ENCODE results near the gene PIGH. TPM values are rescaled to one million over a fixed set of nuclear protein-coding genes. Genes with fewer than 3 reads are reported as not detected.
"Not testable (repeated sequence)": the region's sequence is repeated elsewhere in the genome, so short reads cannot be mapped to it uniquely, and the experiment has no call there.

Gene PIGH
- total RNA-seq, 1 donor: 14.0 TPM

GRCh38 chr14:67610491-67610890 is 10.4 kb upstream of the PIGH start:
- no peak for DNase-seq (ENCODE audit: low read depth in 2 of 3, low spot score in 2 of 3)

- no peak for DNase-seq (ENCODE audit: low read depth in 2 of 3, low spot score in 2 of 3)
These were observed 9.7 kb upstream of the PIGH start for GRCh38 chr14:67609642-67610310.

GRCh38 chr14:67607646-67608045 is 7.6 kb upstream of the PIGH start:
- no peak for DNase-seq (ENCODE audit: low read depth in 2 of 3, low spot score in 2 of 3)

GRCh38 chr14:67602995-67603545 is 3.0 kb upstream of the PIGH start:
- no peak for DNase-seq (ENCODE audit: low read depth in 2 of 3, low spot score in 2 of 3)

- DNase-seq (ENCODE audit: low read depth in 2 of 3, low spot score in 2 of 3): no peak
These were observed 2.0 kb upstream of the PIGH start for GRCh38 chr14:67602076-67602475.

- DNase-seq (ENCODE audit: low read depth in 2 of 3, low spot score in 2 of 3): not testable (repeated sequence)
These were observed 500 bp upstream of the PIGH start for GRCh38 chr14:67600562-67600974.

GRCh38 chr14:67595392-67595791 is 4.7 kb downstream of the PIGH start:
- DNase-seq (ENCODE audit: low read depth in 2 of 3, low spot score in 2 of 3): no peak

GRCh38 chr14:67593650-67594049 is 6.4 kb downstream of the PIGH start:
- not testable (repeated sequence) for DNase-seq (ENCODE audit: low read depth in 2 of 3, low spot score in 2 of 3)

GRCh38 chr14:67589204-67589770 is 10.8 kb downstream of the PIGH start:
- DNase-seq (ENCODE audit: low read depth in 2 of 3, low spot score in 2 of 3): no peak

GRCh38 chr14:67586369-67586768 is 13.7 kb downstream of the PIGH start:
- no peak for DNase-seq (ENCODE audit: low read depth in 2 of 3, low spot score in 2 of 3)

GRCh38 chr14:67584978-67585377 is 15.1 kb downstream of the PIGH start:
- no peak for DNase-seq (ENCODE audit: low read depth in 2 of 3, low spot score in 2 of 3)

GRCh38 chr14:67583711-67584644 is 16.1 kb downstream of the PIGH start:
- peak in 2 of 3 donors; percentile 45 to 68 for DNase-seq (ENCODE audit: low read depth in 2 of 3, low spot score in 2 of 3)

GRCh38 chr14:67582061-67582460 is 18.0 kb downstream of the PIGH start:
- DNase-seq (ENCODE audit: low read depth in 2 of 3, low spot score in 2 of 3): no peak

GRCh38 chr14:67581643-67582042 is 18.4 kb downstream of the PIGH start:
- DNase-seq (ENCODE audit: low read depth in 2 of 3, low spot score in 2 of 3): no peak

- DNase-seq (ENCODE audit: low read depth in 2 of 3, low spot score in 2 of 3): no peak
These were observed 19.5 kb downstream of the PIGH start for GRCh38 chr14:67580336-67581171.

- DNase-seq (ENCODE audit: low read depth in 2 of 3, low spot score in 2 of 3): no peak
These were observed 20.4 kb downstream of the PIGH start for GRCh38 chr14:67579636-67580035.

- DNase-seq (ENCODE audit: low read depth in 2 of 3, low spot score in 2 of 3): no peak
These were observed 21.0 kb downstream of the PIGH start for GRCh38 chr14:67579040-67579439.

GRCh38 chr14:67577909-67578749 is 21.9 kb downstream of the PIGH start:
- DNase-seq (ENCODE audit: low read depth in 2 of 3, low spot score in 2 of 3): no peak

GRCh38 chr14:67577181-67577808 is 22.8 kb downstream of the PIGH start:
- no peak for DNase-seq (ENCODE audit: low read depth in 2 of 3, low spot score in 2 of 3)

Data from hematopoietic multipotent progenitor cell (in vitro differentiated cells).